ENCODE data around the gene GRAMD2B.
"Not testable (repeated sequence)": the region's sequence is repeated elsewhere in the genome, so short reads cannot be mapped to it uniquely, and the experiment has no call there.

The GRAMD2B gene

DNA sequence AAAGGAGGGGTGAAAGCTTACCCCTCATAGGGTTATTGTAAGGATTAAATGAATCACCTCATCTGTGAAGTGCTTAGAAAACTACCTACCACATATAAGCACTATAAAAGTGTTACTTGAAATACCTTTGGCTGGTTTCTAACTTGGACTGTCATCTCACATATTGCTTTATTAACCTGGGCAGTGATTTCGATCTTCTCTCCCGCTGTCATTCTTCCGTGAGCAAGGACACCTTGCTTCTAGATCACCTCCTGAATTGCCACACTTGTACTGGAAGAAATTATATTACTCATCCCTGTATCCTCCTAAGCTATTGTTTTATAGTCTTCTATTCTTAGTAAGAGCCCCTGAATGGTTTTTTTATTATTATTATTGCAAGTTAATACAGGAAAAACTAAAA is 34.0 kb upstream of the GRAMD2B start:
- Histone ChIP-seq H3K9me3 (ENCODE audit: control insufficient read depth, low read length) (no peaks in the 10 kb centered on the region), H3K36me3 (ENCODE audit: control insufficient read depth, insufficient read depth, low read length) (no peaks in the 10 kb centered on the region), H3K27ac (ENCODE audit: insufficient read depth, low read depth, low read length, poor library complexity, severe bottlenecking) (no peak overlapping the region), H3K4me3 (ENCODE audit: insufficient read depth, low read depth, low read length) (no peak overlapping the region), H3K27me3 (ENCODE audit: control insufficient read depth, insufficient read depth, low read length, poor library complexity, severe bottlenecking) (no peaks in the 10 kb centered on the region), H3K4me1 (ENCODE audit: control insufficient read depth, insufficient read depth, low read length) (no peaks in the 10 kb centered on the region)
- 94 to 95% methylated on average over 3 of the region's 3 CpGs for WGBS, 2 experiments

DNA sequence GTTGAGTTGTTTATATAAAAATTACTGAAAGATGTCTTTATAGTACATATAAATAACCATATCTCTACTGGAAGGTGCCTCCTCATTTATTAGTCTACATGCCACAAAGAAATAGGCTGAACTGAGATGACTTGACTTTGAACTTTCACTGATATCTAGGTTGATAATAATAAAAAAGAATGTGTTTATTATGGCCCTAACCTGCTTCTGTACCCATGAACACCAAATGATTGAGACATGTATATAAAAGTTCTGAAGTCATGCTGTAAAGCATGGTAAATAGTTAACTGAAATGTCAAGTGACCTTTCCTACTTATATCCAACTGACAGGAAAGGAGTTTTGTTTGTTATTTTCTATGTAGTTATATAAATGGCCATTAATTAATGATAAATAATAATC is 33.2 kb upstream of the GRAMD2B start:
- no peaks in the 10 kb centered on the region for H3K9me3 ChIP-seq (ENCODE audit: control insufficient read depth, low read length)
- no peaks in the 10 kb centered on the region for H3K36me3 ChIP-seq (ENCODE audit: control insufficient read depth, insufficient read depth, low read length)
- H3K27ac ChIP-seq (ENCODE audit: insufficient read depth, low read depth, low read length, poor library complexity, severe bottlenecking), result no peak overlapping the region
- no peaks in the 10 kb centered on the region for H3K4me1 ChIP-seq (ENCODE audit: control insufficient read depth, insufficient read depth, low read length)
- no peaks in the 10 kb centered on the region for H3K27me3 ChIP-seq (ENCODE audit: control insufficient read depth, insufficient read depth, low read length, poor library complexity, severe bottlenecking)
- no peak overlapping the region for H3K4me3 ChIP-seq (ENCODE audit: insufficient read depth, low read depth, low read length)

DNA sequence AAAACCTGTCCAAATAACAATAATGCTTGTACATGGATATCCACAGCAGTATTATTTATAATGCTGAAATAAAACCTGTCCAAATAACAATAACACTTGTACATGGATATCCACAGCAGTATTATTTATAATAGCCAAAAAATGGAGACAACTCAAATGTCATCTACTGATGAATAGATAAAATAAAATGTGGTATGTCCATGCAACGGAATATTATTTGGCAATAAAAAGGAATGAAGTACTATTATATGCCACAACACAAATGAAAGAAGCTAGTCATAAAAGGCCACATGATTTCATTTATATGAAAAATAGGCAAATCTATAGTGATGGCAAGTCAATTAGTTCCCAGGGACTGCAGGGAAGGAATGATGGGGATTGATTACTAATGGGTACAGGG is 31.8 kb upstream of the GRAMD2B start:
- no peaks in the 10 kb centered on the region for H3K4me1 ChIP-seq (ENCODE audit: control insufficient read depth, insufficient read depth, low read length)
- H3K4me3 ChIP-seq (ENCODE audit: insufficient read depth, low read depth, low read length), result no peak overlapping the region
- no CpG with 5 or more reads among the region's 1 CpG for WGBS, 2 experiments

DNA sequence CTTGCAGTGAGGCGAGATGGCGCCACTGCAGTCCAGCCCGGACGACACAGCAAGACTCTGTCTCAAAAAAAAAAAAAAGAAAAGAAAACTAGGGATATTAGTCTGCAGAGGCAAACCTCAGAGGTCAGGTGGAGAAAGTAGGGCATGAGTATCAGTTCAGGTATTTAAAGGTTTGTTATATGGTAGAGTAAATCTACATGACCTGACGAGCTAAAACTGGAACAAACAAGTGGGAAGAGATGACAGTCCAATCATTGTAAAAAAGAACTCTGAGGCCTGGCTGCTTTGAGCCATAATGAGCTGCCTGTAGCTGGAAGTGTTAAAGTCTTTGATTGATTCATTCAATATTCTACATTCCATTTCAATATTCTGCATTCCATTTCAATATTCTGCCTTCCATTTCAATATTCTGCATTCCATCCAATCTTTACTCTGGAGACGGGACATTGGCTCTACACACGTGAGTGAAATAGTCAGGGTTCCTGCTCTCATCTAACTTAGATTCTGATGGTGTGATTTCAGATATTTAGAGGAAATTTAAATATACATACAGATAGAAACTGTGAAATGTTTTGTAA is 28.9 kb upstream of the GRAMD2B start:
- Histone ChIP-seq H3K36me3 (ENCODE audit: control insufficient read depth, insufficient read depth, low read length) (no peaks in the 10 kb centered on the region), H3K4me1 (ENCODE audit: control insufficient read depth, insufficient read depth, low read length) (no peaks in the 10 kb centered on the region), H3K9me3 (ENCODE audit: control insufficient read depth, low read length) (no peaks in the 10 kb centered on the region), H3K27me3 (ENCODE audit: control insufficient read depth, insufficient read depth, low read length, poor library complexity, severe bottlenecking) (no peaks in the 10 kb centered on the region), H3K4me3 (ENCODE audit: insufficient read depth, low read depth, low read length) (no peak overlapping the region), H3K27ac (ENCODE audit: insufficient read depth, low read depth, low read length, poor library complexity, severe bottlenecking) (no peak overlapping the region)
- 80 to 83% methylated on average over 6 to 7 of the region's 7 CpGs for WGBS, 2 experiments

More for the DNA sequence above, 31.8 kb upstream of the GRAMD2B start:
- Histone ChIP-seq H3K27ac (ENCODE audit: insufficient read depth, low read depth, low read length, poor library complexity, severe bottlenecking) (no peak overlapping the region), H3K9me3 (ENCODE audit: control insufficient read depth, low read length) (no peaks in the 10 kb centered on the region), H3K36me3 (ENCODE audit: control insufficient read depth, insufficient read depth, low read length) (no peaks in the 10 kb centered on the region), H3K27me3 (ENCODE audit: control insufficient read depth, insufficient read depth, low read length, poor library complexity, severe bottlenecking) (no peaks in the 10 kb centered on the region)

DNA sequence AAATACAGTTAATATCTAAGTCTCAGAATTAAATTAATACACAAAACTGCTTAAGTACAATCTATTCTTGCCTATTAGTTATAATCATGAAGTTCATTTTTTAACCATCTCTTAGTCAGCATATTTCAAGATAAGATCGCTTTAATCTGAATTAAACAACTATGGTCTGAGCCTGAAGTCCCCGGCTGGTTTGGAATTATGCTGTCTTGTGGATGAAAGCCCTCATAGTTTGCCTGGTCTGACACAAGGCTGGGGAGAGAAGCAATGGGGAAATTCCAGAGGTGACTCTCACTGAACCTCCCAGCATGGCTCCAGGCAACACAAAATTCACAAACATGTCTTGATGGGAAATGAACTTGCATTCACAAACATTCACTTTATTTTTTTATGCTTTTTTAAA is 28.0 kb upstream of the GRAMD2B start:
- H3K27ac ChIP-seq (ENCODE audit: insufficient read depth, low read depth, low read length, poor library complexity, severe bottlenecking), result no peak overlapping the region
- no peaks in the 10 kb centered on the region for H3K4me1 ChIP-seq (ENCODE audit: control insufficient read depth, insufficient read depth, low read length)
- 61 to 67% methylated on average over 2 of the region's 2 CpGs for WGBS, 2 experiments
- H3K9me3 ChIP-seq (ENCODE audit: control insufficient read depth, low read length), result peaks cover 3% of the 10 kb centered on the region
- H3K4me3 ChIP-seq (ENCODE audit: insufficient read depth, low read depth, low read length), result no peak overlapping the region
- no peaks in the 10 kb centered on the region for H3K27me3 ChIP-seq (ENCODE audit: control insufficient read depth, insufficient read depth, low read length, poor library complexity, severe bottlenecking)
- H3K36me3 ChIP-seq (ENCODE audit: control insufficient read depth, insufficient read depth, low read length), result no peaks in the 10 kb centered on the region

DNA sequence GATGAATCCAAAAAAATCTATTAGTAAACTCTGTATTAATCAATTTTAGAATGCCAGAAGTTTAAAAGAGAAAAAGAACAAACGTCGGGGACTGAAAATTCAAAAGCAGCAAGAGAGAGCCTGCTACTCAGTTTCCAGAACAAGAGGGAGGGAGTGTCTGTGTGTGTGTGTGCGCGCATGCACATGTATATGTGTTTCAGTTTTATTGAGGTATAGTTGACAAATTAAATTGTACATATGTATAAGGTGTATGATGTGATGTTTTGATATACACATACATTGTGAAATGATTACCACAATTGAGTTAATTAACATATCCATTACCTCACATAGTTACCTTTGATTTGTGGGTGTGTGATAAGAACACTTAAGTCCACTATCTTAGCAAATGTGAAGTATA is 27.6 kb upstream of the GRAMD2B start:
- WGBS, 2 experiments, result 78 to 81% methylated on average over 4 of the region's 4 CpGs
- Histone ChIP-seq H3K27ac (ENCODE audit: insufficient read depth, low read depth, low read length, poor library complexity, severe bottlenecking) (no peak overlapping the region), H3K36me3 (ENCODE audit: control insufficient read depth, insufficient read depth, low read length) (no peaks in the 10 kb centered on the region), H3K4me1 (ENCODE audit: control insufficient read depth, insufficient read depth, low read length) (no peaks in the 10 kb centered on the region), H3K4me3 (ENCODE audit: insufficient read depth, low read depth, low read length) (no peak overlapping the region), H3K9me3 (ENCODE audit: control insufficient read depth, low read length) (peaks cover 3% of the 10 kb centered on the region), H3K27me3 (ENCODE audit: control insufficient read depth, insufficient read depth, low read length, poor library complexity, severe bottlenecking) (no peaks in the 10 kb centered on the region)

DNA sequence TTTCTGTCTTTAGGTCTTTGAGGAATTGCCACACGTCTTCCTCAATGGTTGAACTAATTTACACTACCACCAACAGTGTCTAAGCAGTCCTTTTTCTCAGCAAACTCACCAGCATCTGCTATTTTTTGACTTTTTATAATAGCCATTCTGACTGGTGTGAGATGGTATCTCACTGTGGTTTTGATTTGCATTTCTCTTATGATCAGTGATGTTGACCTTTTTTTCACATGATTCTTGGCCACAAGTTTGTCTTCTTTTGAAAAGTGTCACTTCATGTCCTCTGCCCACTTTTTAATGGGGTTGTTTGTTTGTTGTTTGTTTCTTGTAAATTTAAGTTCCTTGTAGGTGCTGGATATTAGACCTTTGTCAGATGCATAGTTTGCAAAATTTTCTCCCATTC is 26.5 kb upstream of the GRAMD2B start:
- H3K4me1 ChIP-seq (ENCODE audit: control insufficient read depth, insufficient read depth, low read length); H3K27ac ChIP-seq (ENCODE audit: insufficient read depth, low read depth, low read length, poor library complexity, severe bottlenecking); H3K4me3 ChIP-seq (ENCODE audit: insufficient read depth, low read depth, low read length); H3K9me3 ChIP-seq (ENCODE audit: control insufficient read depth, low read length); H3K36me3 ChIP-seq (ENCODE audit: control insufficient read depth, insufficient read depth, low read length); H3K27me3 ChIP-seq (ENCODE audit: control insufficient read depth, insufficient read depth, low read length, poor library complexity, severe bottlenecking): not testable (repeated sequence)
- WGBS, 2 experiments, result 81 to 88% methylated on average over 1 of the region's 1 CpG

DNA sequence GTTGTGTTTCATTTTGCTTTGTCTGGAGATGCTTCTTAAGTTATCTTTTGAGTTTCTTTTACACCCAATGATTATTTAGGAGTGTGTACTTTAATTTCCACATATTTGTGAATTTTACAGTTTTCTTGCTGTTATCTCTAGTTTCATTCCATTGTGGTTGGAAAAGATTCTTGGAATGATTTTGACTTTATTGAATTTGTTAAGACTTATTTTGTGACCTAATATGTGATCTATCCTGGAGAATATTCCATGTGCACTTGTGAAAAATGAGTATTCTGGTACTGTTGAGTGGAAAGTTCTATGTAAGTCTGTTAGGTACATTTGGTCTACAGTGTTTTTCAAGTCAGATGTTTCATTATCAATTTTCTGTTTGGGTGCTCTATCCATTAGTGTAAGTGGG is 24.4 kb upstream of the GRAMD2B start:
- Histone ChIP-seq H3K27me3 (ENCODE audit: control insufficient read depth, insufficient read depth, low read length, poor library complexity, severe bottlenecking) (no peaks in the 10 kb centered on the region), H3K36me3 (ENCODE audit: control insufficient read depth, insufficient read depth, low read length) (no peaks in the 10 kb centered on the region), H3K27ac (ENCODE audit: insufficient read depth, low read depth, low read length, poor library complexity, severe bottlenecking) (no peak overlapping the region), H3K4me3 (ENCODE audit: insufficient read depth, low read depth, low read length) (no peak overlapping the region), H3K9me3 (ENCODE audit: control insufficient read depth, low read length) (peaks cover 3% of the 10 kb centered on the region), H3K4me1 (ENCODE audit: control insufficient read depth, insufficient read depth, low read length) (no peaks in the 10 kb centered on the region)

DNA sequence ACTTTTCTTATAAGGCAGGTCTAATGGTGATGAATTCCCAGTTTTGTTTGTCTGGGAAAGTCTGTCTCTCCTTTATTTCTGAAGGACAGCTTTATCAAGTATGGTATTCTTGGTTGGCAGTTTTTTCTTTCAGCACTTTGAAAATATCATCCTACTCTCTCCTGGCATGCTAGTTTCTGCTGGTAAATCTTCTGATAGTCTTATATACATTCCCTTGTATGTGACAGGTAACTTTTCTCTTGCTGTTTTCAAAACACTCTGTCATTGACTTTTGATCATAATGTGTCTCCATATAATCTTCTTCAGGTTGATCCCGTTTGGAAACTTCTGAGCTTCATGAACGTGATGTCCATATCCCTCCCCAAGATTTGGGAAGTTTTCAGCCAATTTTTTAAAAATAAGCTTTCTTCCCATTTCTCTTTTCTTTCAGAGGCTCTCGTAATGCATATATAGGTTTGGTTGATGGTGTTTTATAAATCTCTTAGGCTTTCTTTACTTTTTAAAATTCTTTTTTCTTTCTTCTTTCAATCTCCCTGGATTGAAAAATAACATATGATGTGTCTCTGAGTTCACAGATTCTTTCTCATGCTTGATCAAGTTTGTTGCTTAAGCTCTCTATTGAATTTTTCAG is 22.5 kb upstream of the GRAMD2B start:
- no peak overlapping the region for H3K4me3 ChIP-seq (ENCODE audit: insufficient read depth, low read depth, low read length)
- no peaks in the 10 kb centered on the region for H3K36me3 ChIP-seq (ENCODE audit: control insufficient read depth, insufficient read depth, low read length)
- H3K27me3 ChIP-seq (ENCODE audit: control insufficient read depth, insufficient read depth, low read length, poor library complexity, severe bottlenecking), result no peaks in the 10 kb centered on the region
- WGBS, 2 experiments, result 90 to 98% methylated on average over 2 of the region's 3 CpGs
- no peaks in the 10 kb centered on the region for H3K4me1 ChIP-seq (ENCODE audit: control insufficient read depth, insufficient read depth, low read length)
- H3K27ac ChIP-seq (ENCODE audit: insufficient read depth, low read depth, low read length, poor library complexity, severe bottlenecking), result no peak overlapping the region
- peaks cover 3% of the 10 kb centered on the region for H3K9me3 ChIP-seq (ENCODE audit: control insufficient read depth, low read length)

DNA sequence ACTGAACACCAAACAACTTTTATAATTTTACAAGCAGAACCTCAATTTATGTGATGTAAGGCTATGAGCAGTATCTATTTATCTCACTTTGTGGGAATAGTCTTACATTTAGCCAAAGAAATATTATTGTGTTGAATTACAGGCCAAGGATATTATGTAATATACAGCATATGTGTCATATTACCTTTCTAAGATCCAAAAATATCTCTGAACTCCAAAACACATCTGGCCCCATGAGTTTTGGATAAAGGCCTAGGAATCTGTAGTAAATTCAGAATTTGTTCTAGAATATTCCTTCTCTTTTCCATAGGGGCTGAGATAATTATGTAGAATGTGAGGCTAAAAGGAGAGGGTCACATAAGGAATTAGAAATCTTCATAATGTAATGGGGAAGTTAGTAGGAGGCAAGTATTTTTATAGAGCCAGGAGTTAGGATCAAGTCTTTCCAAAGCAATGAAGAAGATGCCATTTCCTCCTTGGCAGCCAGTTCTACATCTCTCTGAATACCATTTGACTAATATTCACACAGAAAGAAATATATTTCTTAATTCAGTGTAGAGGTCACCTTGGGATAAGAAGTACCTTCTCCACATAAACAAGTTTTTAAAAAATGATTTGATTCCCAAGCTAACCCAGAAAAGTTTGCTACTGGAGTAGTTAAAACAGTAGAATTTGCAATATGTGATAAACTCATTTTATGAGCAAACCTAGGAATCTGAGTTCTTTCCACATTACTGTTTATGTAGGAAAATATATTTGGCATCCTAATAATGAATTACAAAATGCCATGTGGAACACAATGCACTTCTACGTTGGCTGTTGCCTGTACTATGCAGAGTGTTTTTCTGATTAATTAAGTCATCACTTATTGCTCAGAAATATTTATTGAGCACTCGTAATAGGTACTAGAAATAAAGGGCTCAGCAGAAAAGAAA is 20.3 kb upstream of the GRAMD2B start:
- no peak overlapping the region for H3K4me3 ChIP-seq (ENCODE audit: insufficient read depth, low read depth, low read length)
- no peak overlapping the region for H3K27ac ChIP-seq (ENCODE audit: insufficient read depth, low read depth, low read length, poor library complexity, severe bottlenecking)
- no peaks in the 10 kb centered on the region for H3K4me1 ChIP-seq (ENCODE audit: control insufficient read depth, insufficient read depth, low read length)
- no peaks in the 10 kb centered on the region for H3K27me3 ChIP-seq (ENCODE audit: control insufficient read depth, insufficient read depth, low read length, poor library complexity, severe bottlenecking)
- WGBS, 2 experiments, result 93% methylated on average over 2 of the region's 2 CpGs; no CpG with 5 or more reads in 1 of the 2 experiments
- no peaks in the 10 kb centered on the region for H3K36me3 ChIP-seq (ENCODE audit: control insufficient read depth, insufficient read depth, low read length)
- peaks cover 3% of the 10 kb centered on the region for H3K9me3 ChIP-seq (ENCODE audit: control insufficient read depth, low read length)

Data from ectodermal cell (in vitro differentiated cells).